GM18861 (cell line): ENCODE results near the gene NEO1.

Source experiments
- ATAC-seq: cut with Tn5 transposase; IDR thresholded peaks from one replicate; pipeline ENCODE4 v1.9.1; 2021; ENCODE audit not compliant: unreplicated experiment

The NEO1 gene

DNA sequence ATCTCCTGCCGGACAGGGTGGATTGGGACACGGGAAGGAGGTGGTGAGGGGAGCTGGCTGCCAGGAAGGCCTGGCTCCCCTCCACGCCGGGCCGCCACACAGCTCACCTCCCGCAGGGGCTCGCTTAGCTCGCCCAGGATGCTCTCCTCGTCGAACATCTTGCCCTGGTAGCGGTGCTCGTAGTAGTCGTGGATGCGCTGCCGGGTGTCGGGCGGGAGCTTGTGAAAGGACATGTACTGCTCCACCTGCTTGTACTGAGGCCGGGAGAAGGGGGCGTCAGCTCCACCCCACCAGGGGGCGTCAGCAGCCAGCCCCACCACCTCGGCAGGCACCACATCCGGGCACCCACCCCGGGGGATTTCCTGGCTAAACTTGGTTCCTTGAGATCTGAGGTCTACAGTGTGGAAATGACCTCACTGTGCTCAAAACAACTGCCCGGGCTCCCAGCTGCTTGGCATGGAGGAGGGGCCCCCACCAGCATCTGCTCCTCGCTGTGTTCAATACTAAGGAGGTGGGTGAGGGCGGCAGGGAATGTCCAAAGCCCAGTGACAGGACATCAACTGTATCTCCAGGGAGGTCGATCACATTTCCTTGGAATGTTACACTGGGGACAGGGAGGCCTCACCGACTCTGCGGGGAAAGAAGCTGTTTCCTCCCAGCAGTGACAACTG is 273.1 kb downstream of the NEO1 start:
- ATAC-seq = no peak

DNA sequence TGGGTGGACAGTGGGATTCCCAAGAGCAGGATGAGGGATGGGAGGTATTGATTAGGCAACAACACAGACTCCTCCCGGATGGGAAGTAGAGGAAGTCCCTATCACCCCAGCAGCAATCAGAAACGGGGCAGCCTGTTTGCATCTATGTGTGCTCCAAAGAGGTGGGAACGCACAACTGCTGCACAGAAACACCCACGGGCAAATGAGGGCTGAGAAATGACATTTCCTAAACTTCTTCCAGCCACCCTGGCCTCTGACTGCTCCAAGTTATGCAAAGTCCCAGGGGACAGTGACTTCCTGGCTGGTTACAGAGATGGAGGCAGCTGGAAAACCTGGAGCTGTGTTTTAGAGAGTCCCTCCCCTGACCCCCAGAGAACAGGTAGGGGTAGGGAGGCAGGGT is 273.9 kb downstream of the NEO1 start:
- no peak for ATAC-seq

DNA sequence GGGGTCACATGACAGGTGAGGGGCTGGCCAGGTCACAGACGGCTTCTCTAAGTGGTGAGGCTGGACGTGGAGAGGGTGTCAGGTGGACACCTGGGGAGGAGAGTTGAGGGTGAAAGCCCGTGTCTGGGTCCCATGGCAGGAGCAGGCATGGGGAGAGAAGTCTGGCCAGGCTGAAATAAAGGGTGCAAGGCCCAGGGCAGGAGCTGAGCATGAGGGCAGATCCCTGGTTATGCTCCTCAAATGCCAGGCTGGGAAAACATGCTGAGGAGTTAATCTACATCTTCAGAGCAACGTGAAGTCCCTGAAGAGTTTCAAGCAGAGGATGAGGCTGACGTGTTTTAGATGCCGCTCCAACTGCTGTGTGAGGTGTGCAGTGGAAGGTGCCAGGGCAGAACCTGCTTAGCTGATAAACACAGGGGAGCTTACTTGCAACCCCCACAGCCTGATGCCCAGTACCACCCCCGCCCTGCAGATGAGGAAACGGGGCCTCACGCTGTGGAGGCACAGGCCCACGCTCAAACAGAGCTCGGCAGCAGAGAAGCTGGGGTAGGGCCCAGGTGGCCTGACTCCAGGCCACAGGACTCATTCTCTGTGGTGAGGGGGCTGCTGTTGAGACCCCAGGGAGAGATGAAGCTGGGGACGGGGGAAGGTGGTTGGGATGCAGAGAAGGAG is 276.0 kb downstream of the NEO1 start:
- no peak for ATAC-seq

DNA sequence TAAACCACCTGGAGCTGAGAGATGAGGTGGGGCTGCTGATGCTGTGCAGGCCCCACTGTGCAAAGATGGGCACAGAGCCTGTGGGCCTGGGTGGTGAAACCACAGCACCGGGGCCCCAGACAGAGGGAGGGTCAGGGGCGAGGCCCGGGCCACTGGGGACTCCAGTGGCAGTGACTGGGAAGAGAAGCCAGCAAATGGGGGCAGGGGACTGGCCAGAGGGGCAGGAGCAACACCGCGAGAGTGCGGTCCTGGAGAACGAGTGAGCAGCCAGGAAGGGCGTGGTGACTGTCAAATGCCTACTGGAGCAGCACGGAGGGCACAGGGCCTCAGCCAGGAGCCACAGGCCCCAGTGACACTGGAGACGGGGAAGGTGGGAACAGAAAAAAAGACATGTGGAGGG is 276.7 kb downstream of the NEO1 start:
- ATAC-seq = no peak

DNA sequence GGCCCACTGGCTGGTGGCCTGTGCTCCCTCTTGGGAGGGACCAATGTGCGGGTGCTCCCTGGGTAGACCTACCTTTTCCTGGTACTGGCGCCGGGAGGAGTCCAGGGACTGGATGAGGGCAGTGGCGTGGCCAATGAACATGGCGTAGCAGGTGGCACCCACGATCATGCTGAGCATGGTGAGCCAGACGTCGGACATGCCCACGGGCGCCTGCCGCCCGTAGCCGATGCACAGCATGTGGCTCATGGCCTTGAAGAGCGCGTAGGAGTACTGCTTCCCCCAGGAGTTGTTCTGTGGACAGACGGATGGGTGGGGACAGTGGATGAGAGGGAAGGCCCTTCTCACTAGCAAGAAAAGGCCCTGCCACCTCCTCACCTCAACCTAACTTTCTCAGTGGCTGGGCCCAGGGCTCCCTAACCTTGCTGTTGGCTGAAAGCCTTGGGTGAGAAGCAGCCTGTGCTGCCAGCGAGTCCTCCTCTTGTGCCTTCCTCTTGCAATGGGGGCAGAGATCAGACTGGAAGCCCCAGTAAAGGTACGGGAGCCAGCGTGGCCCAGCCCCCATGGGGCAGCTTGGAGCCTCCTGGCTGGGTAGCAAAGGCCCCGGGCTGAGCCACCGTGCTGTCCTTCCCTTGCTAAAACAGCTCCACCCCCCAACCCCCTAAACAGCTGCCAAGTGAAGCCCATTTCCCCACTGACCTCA is 277.4 kb downstream of the NEO1 start:
- no peak for ATAC-seq

DNA sequence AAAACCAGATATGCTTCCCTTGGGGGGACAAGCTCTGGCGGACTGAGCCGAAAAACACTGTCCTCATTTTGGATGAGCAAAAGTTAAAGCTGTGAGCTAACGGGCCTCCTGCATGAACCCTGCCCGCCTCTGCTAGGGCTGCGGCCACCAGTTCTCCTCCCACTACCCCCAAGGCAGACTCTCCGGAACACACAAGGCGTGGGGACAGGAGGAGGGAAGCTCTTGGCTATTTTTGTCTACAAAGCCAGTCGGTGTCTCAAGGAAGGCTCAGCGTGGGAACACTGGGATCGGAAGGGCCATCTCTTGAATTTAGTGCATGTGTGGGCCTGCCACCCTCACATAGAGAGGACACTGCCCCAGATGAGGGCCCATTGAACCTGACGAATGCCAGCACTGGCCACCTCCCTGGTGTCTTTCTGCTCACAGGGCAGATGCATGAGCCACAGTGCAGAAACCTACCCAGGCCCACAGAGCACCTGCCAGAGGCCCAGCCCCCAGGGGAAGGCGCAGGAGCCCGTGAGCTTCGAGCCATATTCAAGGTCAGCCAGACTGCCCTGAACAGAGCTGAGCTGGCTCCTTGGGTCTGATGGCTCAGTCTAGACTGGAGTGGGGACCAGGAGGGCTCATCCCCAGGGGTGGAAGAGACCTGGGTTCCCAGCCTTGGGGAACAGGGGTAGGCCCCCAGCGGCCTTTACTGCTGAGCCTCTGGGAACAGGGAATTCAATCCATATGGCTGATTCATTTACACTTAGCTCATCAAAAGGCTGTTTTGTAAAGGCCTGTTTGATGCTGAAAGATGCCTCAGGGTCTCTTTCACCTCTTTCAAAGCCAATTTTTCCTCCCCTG is 278.2 kb downstream of the NEO1 start:
- no peak for ATAC-seq

DNA sequence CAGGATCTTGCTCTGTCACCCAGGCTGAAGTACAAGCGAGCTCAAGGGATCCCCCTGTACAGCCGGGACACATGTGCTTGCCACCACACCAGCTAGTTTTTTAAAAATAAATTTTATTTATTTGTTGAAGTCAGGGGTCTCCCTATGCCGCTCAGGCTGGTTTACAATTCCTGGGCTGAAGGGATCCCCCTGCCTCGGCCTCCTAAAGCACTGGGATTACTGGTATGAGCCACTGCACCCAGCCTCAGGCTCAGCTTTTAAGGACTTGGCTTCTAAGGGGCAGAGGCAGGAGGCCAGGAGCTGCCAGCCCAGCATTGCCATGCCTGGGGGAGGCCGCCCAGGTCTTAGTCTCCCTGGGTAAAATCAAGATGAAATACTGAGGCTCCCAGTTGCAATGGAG is 279.2 kb downstream of the NEO1 start:
- no peak for ATAC-seq

DNA sequence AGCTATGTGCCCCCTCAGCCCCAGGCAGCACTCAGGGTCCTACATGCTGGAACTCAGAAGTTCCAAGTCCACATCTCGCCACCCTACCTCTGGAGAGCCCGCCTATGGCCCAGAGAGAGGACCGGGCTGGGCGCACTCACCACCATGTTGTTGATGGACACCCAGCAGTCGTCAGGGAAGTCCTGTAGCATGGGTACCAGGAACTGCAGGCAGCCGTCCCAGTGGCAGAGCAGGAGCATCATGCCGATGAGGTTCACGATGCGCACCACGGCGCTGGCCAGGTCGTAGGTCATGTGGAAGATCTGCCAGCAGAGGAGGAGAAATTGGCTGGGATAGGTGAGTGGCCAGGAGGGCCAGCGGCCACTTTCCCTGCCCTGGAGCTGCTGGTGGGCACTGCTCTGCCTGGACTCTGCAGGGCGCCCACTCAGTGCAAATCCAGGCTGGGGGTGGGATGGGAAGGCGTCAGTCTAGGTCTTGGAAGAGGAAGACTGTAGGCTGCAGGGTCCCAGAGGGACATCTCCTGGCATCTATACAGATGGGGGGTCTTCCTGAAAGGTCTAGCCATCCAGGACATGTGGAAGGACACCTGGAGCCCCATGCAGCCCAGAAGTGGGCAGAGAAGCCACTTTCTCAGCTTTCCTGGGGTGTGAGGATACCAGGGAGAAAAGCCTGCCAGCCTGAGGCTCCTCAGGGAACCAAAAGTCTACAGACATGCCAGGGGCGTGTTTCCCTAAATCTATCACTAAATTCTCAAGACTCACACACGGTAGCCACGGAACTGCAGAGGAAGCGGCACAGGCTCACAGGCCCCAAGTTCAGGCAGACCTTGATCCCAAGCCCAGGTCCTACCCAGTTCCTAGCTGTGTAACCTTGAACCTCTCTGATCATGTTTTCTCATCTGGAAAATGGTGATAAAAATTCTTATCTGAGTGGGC is 280.0 kb downstream of the NEO1 start:
- no peak for ATAC-seq

DNA sequence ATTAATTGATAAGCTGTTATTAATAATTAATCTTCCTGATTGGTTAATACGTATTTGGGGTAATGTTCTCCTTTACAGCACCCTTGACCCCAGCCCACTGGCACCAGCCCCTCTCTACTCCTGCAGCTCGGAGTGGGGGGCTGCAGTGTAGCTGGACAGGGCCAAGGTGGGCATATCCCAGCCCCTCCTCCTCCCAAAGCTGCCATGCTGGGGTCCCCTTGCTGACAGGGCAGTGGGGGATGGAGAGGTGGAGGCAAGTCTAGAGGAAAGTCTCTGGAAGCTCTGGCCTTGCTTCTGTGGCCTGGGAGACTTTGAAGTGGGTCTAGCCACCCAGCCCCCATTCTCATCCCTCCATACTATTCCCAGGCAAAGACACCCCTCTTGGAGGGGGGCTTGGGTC is 280.7 kb downstream of the NEO1 start:
- ATAC-seq = no peak

DNA sequence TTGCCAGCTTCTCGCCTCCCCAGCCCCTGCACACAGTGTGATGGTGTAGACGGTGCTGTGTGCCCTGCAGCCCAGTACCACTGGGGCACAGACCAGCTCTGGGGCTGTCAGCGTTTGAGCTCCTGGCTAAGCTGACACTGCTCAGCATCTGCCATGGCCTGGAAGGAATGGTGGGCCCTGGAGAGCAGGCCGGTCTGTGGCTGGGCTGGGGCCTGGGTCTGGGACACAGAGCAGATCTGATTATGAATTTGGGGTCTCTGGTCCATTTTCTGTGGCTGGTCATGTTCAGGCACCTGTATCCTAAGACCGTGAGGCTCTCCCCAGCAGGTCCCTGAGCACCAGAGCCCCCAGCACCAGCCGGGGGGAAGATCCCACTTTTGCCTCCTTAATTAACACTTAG is 281.8 kb downstream of the NEO1 start:
- ATAC-seq = no peak

DNA sequence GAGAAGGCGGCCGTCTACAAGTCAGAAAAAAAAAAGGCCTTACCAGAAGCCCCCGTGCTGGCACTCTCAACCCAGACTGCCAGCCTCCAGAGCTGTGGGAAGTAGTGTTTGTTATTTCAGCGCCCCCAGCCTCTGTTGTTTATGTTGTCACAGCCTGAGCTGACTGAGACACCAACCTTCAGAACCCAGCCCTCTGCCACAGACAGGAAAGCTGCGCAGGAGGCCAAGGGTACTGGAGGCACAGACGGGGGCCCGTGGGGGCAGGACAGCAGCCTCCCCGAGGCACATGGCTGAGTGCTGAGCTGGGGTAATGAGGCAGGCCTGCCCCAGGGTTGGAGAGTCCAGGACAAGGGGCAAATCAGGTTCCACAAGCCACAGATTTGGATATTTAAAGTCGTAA is 282.8 kb downstream of the NEO1 start:
- no peak for ATAC-seq

DNA sequence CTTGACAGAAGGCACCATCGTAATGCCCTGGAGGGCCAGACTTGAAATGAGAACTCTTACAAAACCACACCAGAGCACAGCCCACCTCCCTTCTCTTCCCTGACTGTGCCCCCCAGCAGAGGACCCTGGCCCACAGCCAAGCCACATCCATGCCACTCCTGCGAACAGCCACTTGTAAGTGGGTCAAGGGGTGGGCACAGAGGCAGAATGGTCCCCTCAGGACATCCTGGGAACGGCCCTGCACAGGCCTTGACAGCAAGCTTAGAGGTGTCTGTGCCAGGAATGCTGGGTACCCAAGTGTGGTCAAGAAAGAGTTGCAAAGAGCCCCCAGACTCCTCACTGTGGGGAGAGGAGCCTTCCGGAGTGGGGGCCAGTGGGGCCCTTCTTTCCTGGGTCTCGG is 283.2 kb downstream of the NEO1 start:
- no peak for ATAC-seq

DNA sequence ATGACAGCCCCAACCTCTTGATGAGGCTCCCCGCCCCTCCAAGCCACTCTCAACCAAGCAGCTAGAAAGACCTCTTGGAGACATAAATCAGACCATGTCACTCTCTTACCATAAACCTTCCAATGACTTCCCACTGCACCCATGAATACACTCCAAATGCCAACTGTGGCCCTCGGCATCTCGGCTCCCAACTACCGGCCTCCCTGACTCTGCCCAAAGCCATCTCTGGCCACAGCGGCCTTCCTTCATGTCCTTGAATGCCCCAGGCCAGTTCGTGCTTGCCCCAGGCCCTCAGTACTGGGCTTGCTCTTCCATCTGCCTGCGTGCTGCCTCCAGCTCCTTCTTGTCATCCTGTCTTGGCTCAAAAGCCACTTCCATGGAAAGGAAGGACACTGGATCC is 284.5 kb downstream of the NEO1 start:
- ATAC-seq = no peak

DNA sequence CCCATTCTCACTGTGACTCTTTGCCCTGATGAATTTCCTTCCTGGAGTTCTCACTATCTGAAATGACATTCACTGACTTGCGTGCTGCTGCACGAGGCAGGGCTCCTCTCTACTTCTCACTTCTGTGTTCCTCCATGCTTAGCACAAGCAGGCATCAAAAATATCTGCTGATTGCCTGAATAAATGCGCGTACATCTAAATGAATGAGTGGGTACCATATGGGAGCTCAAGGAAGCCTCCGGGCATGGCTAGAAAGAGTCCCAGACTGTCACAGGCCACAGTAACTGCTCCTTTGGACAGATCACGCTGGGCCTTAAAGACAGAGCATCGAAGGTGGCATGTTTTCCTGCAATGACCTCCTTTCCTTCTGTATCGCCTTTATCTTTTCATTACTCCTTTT is 284.9 kb downstream of the NEO1 start:
- ATAC-seq = no peak

DNA sequence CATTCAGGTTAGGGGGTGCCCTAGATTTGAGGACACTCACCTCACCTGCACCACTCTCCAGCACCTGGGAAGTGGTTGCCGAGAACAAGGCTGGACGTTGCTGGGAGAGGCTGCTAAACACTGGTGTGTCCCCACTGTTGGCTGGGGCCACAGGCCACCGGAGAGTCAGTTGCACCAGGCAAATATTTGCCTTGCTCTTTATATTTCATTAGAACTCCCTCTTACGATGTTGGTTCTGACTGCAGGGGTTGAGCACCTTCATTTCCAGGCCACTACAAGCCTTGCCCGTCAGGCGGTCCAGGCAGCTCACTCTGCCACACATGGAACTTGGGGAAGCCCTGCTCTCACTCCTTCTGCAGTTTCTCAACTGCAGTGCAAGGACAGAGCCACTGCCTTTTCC is 285.8 kb downstream of the NEO1 start:
- no peak for ATAC-seq

DNA sequence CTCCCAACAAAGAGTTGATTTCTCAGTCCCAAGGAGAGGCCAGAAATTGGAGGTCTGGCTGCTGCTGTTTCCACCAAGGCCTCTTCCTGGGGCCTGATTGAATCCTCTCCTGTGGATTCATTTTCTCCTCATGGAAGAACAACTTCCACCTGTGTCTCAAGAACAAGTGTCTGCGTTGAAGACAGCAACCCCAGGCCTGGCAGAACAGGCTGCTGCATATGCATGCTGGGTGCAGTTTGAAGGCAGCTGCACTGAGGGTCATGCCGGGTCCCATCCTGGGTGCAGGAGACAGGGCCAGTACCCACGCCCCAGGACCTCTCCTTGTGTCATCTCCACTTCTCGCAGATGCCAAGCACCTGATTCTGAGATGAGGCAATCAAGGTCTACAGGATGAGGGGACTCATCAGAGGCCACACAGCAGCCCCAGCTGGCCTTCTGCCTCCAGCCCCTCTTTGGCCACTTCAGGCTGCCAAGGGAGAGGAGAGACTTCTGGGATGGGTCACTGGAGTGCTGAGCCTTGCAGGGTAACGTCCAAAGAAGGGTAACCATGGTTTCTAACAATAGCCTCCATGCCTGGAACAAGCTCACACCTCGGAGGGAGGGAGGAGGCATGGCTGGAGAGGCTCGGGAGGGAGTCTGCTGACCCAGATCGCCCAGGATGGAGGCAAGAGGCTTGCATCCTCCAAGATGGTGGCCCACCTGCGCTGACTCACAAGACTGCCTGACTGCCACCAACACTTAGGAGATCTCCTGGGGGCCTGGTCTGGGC is 286.5 kb downstream of the NEO1 start:
- no peak for ATAC-seq

DNA sequence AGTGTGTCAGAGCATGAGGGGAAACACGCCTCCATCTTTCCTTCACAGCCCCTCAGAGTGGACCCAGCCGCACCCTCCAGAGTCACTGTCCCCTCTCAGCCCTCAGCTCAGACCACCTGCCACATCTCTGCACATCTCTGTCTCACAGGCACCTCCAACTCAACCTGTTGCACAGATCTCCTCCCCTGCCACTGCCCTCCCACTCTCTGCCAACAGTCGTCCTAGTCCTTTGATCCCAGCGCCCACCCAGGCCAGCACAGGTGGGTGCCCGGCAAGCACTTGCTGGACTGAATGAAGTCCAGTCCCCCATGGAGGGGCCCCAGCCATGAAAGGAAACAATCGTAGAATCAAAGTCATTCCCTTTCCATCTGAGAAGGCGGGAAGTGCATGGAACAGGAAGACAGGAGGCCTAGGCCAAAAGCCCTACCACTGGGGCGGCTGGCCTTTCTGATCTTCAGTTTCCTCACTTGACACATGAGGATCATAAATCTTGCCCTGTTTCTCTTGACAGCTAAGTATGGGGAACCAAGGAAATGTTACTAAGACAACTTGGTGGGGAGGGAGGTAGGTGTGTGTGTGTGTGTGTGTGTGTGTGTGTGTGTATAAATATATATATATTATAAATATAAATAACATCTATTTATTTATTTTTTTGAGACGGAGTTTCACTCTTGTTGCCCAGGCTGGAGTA is 288.4 kb downstream of the NEO1 start:
- no peak for ATAC-seq

DNA sequence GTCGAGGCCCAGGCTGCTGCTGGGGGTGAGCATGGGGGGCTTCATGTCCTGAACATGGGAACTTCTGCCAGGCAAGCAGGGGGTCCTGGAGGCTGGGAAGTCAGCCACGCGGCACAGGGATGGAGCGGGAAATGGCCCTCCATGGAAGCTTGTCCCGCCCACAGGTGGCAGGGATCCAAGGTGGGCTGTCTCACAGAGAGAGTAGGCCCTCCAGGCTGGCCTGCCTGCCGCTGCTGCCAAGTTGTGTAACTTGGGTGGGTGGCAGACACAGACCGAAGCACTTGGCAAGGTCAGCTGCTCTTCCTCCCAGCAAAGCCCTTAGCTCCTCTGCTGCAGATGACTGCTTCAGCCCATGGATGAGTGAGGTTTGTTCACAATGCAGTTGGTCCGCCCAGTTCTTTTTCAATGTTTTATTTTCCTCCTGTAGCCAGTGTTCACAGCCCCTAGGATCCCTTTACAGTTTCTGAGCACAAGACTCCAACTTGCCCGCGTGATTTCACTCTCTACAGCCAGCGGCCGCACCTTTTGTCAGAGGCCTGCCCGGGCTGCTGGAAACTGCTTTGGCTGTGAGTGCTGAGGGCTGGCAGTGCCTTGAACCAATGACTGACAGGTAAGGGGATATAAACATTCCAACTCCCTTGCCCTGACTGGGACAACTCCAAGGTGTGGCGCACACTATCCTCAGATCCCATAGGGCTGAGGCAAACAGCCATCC is 289.8 kb downstream of the NEO1 start:
- ATAC-seq = no peak
